GM12801 (cell line): ENCODE results near the gene TRAM2.

Experiments
- CTCF ChIP-seq: IDR thresholded peaks from one replicate; pipeline ENCODE4 v1.5.1; 2011; ENCODE audit warnings: control low read depth; ENCODE audit not compliant: insufficient read length; ENCODE audit errors: extremely low read depth

Gene TRAM2

GRCh38 chr6:52454556-52454955, 122.3 kb downstream of the TRAM2 start:
- no peak for TF ChIP-seq CTCF
